OCI-LY3 (cell line): Measurements from ENCODE around the gene IRGQ.

Source experiments
- CTCF ChIP-seq: fragments of 200-600, 300-600 bp; sonication (generic); IDR thresholded peaks from 2 replicates; pipeline ENCODE4 v1.5.1; 2014; ENCODE audit warnings: antibody characterized with exemption, low read length, low read depth
- EZH2phosphoT487 ChIP-seq: fragments of 200-600 bp; shearing (Covaris generic); IDR thresholded peaks from 2 replicates; pipeline ENCODE4 v1.6.1; 2018; ENCODE audit warnings: antibody characterized with exemption, mixed run types, low read depth

DNA sequence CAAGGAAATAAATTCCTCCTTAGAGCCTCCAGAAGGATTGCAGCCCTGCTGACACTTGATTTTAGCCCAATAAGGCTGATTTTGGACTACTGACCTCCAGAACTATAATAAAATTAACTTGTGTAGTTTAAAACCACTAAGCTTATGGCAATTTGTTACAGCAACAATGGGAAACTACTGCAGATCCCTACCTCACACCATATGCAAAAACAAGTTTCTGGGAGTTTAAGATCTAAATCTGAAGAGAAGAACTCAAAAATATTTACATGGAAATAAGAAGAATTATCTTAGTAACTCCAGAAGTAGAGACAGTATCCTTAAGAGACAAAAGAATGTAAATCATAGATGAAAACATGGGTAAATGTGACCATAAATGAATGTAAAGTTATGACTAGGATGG lies 57.0 kb downstream of the IRGQ start:
- TF ChIP-seq CTCF (no peak), EZH2phosphoT487 (no peak)
